ENCODE results near the gene SLC9A8.

DNA sequence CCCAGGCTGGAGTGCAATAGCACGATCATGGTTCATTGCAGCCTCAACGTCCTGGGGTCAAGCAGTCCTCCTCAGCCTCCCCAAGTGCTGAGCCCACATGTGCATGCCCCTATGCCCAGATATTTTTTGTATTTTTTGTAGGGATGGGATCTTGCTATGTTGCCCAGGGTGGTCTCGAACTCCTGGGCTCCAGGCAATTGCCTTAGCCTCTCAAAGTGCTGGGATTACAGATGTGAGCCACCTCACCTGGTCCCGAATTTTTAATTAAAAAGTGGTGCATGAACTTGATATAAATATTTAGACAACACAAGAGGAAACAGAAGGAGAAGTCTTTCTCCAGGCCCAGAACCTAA lies 116.5 kb downstream of the SLC9A8 start:
- TF ChIP-seq, protein P1, sequence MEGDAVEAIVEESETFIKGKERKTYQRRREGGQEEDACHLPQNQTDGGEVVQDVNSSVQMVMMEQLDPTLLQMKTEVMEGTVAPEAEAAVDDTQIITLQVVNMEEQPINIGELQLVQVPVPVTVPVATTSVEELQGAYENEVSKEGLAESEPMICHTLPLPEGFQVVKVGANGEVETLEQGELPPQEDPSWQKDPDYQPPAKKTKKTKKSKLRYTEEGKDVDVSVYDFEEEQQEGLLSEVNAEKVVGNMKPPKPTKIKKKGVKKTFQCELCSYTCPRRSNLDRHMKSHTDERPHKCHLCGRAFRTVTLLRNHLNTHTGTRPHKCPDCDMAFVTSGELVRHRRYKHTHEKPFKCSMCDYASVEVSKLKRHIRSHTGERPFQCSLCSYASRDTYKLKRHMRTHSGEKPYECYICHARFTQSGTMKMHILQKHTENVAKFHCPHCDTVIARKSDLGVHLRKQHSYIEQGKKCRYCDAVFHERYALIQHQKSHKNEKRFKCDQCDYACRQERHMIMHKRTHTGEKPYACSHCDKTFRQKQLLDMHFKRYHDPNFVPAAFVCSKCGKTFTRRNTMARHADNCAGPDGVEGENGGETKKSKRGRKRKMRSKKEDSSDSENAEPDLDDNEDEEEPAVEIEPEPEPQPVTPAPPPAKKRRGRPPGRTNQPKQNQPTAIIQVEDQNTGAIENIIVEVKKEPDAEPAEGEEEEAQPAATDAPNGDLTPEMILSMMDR (conservative IDR thresholded peaks at IDR 0.05): no peak
- TF ChIP-seq EZH2 (IDR thresholded peaks at IDR 0.05; ENCODE audit: low read depth): no peak
